ENCODE results near the gene FHL3.
A peak's percentile ranks its signal among the peaks of the same experiment; 100 is the strongest.

Gene FHL3

DNA sequence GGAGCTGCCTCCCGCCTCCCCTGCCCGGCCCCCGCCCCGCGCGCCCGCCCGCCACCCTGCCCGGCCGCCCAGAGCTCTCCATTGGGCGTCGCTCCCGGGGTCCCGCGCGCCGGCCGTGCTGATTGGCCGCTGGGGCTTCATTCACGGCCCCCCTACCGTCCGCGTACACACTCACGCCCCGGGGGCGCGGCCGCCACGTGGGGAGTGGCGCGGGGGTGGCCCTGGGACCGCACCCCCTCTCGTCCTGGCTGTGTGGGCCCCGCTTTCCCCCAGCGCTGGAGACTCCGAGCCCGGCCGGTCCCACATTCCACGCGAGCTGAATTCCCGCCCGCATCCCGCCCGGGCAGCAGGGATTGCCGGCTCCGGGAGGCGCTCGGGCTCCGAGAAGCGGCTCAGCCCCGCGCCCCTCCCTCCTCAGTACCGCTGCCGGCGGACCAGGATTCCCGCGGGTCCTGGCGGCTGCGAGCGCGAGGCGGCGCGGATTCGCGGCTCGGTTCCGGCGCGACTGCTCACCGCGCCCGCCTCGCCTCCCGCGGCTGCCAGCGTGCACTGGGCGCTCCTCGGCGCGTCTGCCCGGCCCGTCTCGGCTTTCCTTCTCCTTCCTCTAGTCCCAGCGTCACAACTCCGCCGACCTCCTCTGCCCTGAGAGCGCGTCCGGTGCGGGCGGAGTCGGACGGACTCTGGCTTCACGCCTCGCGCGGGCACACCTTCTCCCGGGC is 41.7 kb upstream of the FHL3 start:
- TF ChIP-seq, protein P1, sequence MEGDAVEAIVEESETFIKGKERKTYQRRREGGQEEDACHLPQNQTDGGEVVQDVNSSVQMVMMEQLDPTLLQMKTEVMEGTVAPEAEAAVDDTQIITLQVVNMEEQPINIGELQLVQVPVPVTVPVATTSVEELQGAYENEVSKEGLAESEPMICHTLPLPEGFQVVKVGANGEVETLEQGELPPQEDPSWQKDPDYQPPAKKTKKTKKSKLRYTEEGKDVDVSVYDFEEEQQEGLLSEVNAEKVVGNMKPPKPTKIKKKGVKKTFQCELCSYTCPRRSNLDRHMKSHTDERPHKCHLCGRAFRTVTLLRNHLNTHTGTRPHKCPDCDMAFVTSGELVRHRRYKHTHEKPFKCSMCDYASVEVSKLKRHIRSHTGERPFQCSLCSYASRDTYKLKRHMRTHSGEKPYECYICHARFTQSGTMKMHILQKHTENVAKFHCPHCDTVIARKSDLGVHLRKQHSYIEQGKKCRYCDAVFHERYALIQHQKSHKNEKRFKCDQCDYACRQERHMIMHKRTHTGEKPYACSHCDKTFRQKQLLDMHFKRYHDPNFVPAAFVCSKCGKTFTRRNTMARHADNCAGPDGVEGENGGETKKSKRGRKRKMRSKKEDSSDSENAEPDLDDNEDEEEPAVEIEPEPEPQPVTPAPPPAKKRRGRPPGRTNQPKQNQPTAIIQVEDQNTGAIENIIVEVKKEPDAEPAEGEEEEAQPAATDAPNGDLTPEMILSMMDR (IDR thresholded peaks at IDR 0.05): peak; percentile 19; the same call in 1 of the 2 replicates

DNA sequence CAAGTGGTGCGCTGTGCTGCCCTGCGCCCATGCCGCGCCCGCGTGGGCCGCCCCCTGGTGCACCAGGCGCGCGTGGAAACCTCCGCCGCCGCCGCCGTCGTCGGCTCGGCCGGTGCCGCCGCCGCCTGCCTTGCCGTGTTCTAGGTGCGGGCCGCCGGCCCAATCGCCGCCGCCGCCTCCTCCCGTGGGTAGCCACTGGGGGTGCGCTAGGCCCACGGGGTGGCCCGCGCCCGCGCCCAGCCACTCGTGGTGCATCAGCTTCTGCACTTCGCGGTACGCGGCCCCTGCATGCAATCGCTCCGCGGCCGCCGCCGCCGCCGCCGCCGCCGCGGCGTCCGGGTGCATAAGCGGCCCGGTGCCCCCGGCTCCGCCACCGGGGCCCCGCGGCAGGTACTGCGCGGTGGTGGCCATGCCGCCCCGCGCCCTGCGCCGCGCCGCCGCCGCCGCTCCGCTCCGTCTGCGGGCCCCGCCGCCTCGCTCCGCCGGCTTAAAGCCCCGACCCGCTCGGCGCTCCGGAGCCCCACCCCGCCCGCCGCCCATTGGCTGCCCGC is 41.1 kb upstream of the FHL3 start, which contains the start of gene POU3F1:
POU3F1 (minus strand) TSS at position 461 of the 551 bp plus-strand sequence; CDS start at position 411, 50 bp downstream.
- TF ChIP-seq, protein P1 (IDR thresholded peaks at IDR 0.05): no peak

- TF ChIP-seq, protein P1 (IDR thresholded peaks at IDR 0.05): no peak
These were observed 40.4 kb upstream of the FHL3 start for GRCh38 chr1:38045401-38046332.

- TF ChIP-seq, protein P1 (IDR thresholded peaks at IDR 0.05): no peak
These were observed 39.2 kb upstream of the FHL3 start for GRCh38 chr1:38044221-38045215.

- TF ChIP-seq, protein P1 (IDR thresholded peaks at IDR 0.05): no peak
These were observed 37.9 kb upstream of the FHL3 start for GRCh38 chr1:38043036-38043747.

- TF ChIP-seq, protein P1 (IDR thresholded peaks at IDR 0.05): no peak
These were observed 36.9 kb upstream of the FHL3 start for GRCh38 chr1:38041936-38042834.

Measured in LNCAP (cell line).